ENCODE measurements around the gene RIC1.
"Not testable (repeated sequence)": the region's sequence is repeated elsewhere in the genome, so short reads cannot be mapped to it uniquely, and the experiment has no call there.

The RIC1 gene

GRCh38 chr9:5628530-5629311 lies at the start of gene RIC1:
Gene RIC1 (plus strand): TSS chr9:5629107. CDS start chr9:5629310, 203 bp downstream.
- peak; percentile 82 for DNase-seq

GRCh38 chr9:5579881-5580280 lies 49.0 kb upstream of the RIC1 start:
- no peak for DNase-seq

- DNase-seq = no peak
Observed at GRCh38 chr9:5580650-5581049, 48.3 kb upstream of the RIC1 start.

GRCh38 chr9:5581706-5582105 lies 47.2 kb upstream of the RIC1 start:
- DNase-seq = not testable (repeated sequence)

- DNase-seq = no peak
Observed at GRCh38 chr9:5582835-5583195, 46.1 kb upstream of the RIC1 start.

GRCh38 chr9:5586391-5586802 lies 42.5 kb upstream of the RIC1 start:
- no peak for DNase-seq

GRCh38 chr9:5587024-5587423 lies 41.9 kb upstream of the RIC1 start:
- no peak for DNase-seq

- no peak for DNase-seq
Observed at GRCh38 chr9:5592231-5592630, 36.7 kb upstream of the RIC1 start.

GRCh38 chr9:5592904-5593303 lies 36.0 kb upstream of the RIC1 start:
- DNase-seq = no peak

- no peak for DNase-seq
Observed at GRCh38 chr9:5593904-5594303, 35.0 kb upstream of the RIC1 start.

- DNase-seq = no peak
Observed at GRCh38 chr9:5596173-5596572, 32.7 kb upstream of the RIC1 start.

GRCh38 chr9:5608298-5609225 lies 20.3 kb upstream of the RIC1 start:
- DNase-seq = no peak

- no peak for DNase-seq
Observed at GRCh38 chr9:5609226-5609596, 19.7 kb upstream of the RIC1 start.

GRCh38 chr9:5610491-5610890 lies 18.4 kb upstream of the RIC1 start:
- no peak for DNase-seq

GRCh38 chr9:5611321-5612184 lies 17.4 kb upstream of the RIC1 start:
- DNase-seq = no peak

GRCh38 chr9:5612185-5612530 lies 16.7 kb upstream of the RIC1 start:
- DNase-seq = no peak

- DNase-seq = no peak
Observed at GRCh38 chr9:5614192-5614591, 14.7 kb upstream of the RIC1 start.

GRCh38 chr9:5614985-5615384 lies 13.9 kb upstream of the RIC1 start:
- DNase-seq = no peak

GRCh38 chr9:5617749-5618148 lies 11.2 kb upstream of the RIC1 start:
- DNase-seq = no peak

- no peak for DNase-seq
Observed at GRCh38 chr9:5620494-5620893, 8.4 kb upstream of the RIC1 start.

GRCh38 chr9:5621327-5621726 lies 7.6 kb upstream of the RIC1 start:
- no peak for DNase-seq

- no peak for DNase-seq
Observed at GRCh38 chr9:5622016-5622415, 6.9 kb upstream of the RIC1 start.

GRCh38 chr9:5624655-5625054 lies 4.3 kb upstream of the RIC1 start:
- DNase-seq = no peak

Data from COR-L47 (cell line).